ENCODE measurements around the gene GPR12. TPM values are rescaled to one million over a fixed set of nuclear protein-coding genes. Genes with fewer than 3 reads are reported as not detected.

The GPR12 gene
- total and polyA plus RNA-seq, 2 donors (not counting 3 experiments of a cell fraction or from before 2014, with no cell fraction given), result not detected

GRCh38 chr13:26713341-26713740, 47.2 kb downstream of the GPR12 start:
- Histone ChIP-seq H3K4me2 (ENCODE audit: insufficient read depth, low read length) (no peak overlapping the region), H3K4me3 (replicated peaks in 1 of 3; ENCODE audit: insufficient read depth in 1 of 3, low read depth in 1 of 3, low read length in 3 of 3) (no peak overlapping the region), H3K27ac (ENCODE audit: insufficient read depth, low read depth, low read length) (no peak overlapping the region), H3K9me3 (replicated peaks; ENCODE audit: control insufficient read depth, insufficient read depth, low read length) (no peaks in the 10 kb centered on the region), H3K9me1 (replicated peaks; ENCODE audit: control insufficient read depth, extremely low read depth, insufficient read depth, low read length) (no peaks in the 10 kb centered on the region), H3K27me3 (ENCODE audit: control insufficient read depth in 2 of 2, insufficient read depth in 2 of 2, low read length in 2 of 2) (peaks cover 4% of the 10 kb centered on the region in 2 experiments), H2AFZ (ENCODE audit: low read depth, low read length) (no peak overlapping the region), H4K20me1 (replicated peaks; ENCODE audit: control insufficient read depth, extremely low read depth, insufficient read depth, low read length) (no peaks in the 10 kb centered on the region), H3K4me1 (ENCODE audit: control insufficient read depth, extremely low read depth, insufficient read depth, low read length) (no peaks in the 10 kb centered on the region), H3K79me2 (ENCODE audit: control insufficient read depth, insufficient read depth, low read length) (no peaks in the 10 kb centered on the region), H3K9ac (replicated peaks; ENCODE audit: extremely low read depth, insufficient read depth, low read length) (no peak overlapping the region), H3K36me3 (ENCODE audit: control insufficient read depth in 2 of 2, extremely low read depth in 1 of 2, insufficient read depth in 2 of 2, low read length in 2 of 2) (no peaks in the 10 kb centered on the region)
- TF ChIP-seq EZH2 (IDR thresholded peaks at IDR 0.05; ENCODE audit: borderline replicate concordance, low read depth, low read length, severe bottlenecking) (no peak), POLR2AphosphoS5 (IDR thresholded peaks at IDR 0.05; ENCODE audit: insufficient read depth, low read depth, low read length) (no peak), JUN (IDR thresholded peaks at IDR 0.05; ENCODE audit: borderline replicate concordance, insufficient read depth, insufficient read length, low read depth) (no peak), MYC (IDR thresholded peaks at IDR 0.05; ENCODE audit: low read depth, low read length) (no peak), POLR2A (IDR thresholded peaks at IDR 0.05; ENCODE audit: low read depth, low read length) (no peak), FOS (IDR thresholded peaks at IDR 0.05; ENCODE audit: borderline replicate concordance, insufficient read depth, low read length) (no peak), MAX (IDR thresholded peaks at IDR 0.05; ENCODE audit: insufficient read depth, insufficient read length) (no peak), GATA2 (IDR thresholded peaks at IDR 0.05; ENCODE audit: insufficient read depth, insufficient read length, low read depth, low read length) (no peak)
- TF ChIP-seq, protein P1, sequence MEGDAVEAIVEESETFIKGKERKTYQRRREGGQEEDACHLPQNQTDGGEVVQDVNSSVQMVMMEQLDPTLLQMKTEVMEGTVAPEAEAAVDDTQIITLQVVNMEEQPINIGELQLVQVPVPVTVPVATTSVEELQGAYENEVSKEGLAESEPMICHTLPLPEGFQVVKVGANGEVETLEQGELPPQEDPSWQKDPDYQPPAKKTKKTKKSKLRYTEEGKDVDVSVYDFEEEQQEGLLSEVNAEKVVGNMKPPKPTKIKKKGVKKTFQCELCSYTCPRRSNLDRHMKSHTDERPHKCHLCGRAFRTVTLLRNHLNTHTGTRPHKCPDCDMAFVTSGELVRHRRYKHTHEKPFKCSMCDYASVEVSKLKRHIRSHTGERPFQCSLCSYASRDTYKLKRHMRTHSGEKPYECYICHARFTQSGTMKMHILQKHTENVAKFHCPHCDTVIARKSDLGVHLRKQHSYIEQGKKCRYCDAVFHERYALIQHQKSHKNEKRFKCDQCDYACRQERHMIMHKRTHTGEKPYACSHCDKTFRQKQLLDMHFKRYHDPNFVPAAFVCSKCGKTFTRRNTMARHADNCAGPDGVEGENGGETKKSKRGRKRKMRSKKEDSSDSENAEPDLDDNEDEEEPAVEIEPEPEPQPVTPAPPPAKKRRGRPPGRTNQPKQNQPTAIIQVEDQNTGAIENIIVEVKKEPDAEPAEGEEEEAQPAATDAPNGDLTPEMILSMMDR (IDR thresholded peaks at IDR 0.05; ENCODE audit: extremely low read depth in 1 of 2, insufficient read depth in 1 of 2, low read depth in 1 of 2, low read length in 2 of 2), result no peak
- FAIRE-seq (no peak), DNase-seq (ENCODE audit: low read depth, low spot score) (no peak)
- intact Hi-C loops (cut with micrococcal nuclease) (no loop called here), dilution Hi-C loops (cut with MboI; ENCODE audit: extremely low pct_ligation_motif_present, low sequenced_read_pairs) (no loop called here)
- ChIA-PET POLR2A (no interaction called here), CTCF (interaction anchor here (0.8 to 1.0 kb wide), 2 partner anchors 15 to 160 kb away, joined by 3 to 4 read pairs; no protein-coding TSS in a partner anchor)
- BruUV-seq (replicated peaks), result no TSS peak
